GM21360 (cell line): Measurements from ENCODE around the gene APBA1.
"Not testable (repeated sequence)": the region's sequence is repeated elsewhere in the genome, so short reads cannot be mapped to it uniquely, and the experiment has no call there.

ENCODE experiments used
- ATAC-seq: cut with Tn5 transposase; IDR thresholded peaks from one replicate; pipeline ENCODE4 v1.9.1; 2021; ENCODE audit warnings: mild to moderate bottlenecking, moderate library complexity; ENCODE audit not compliant: unreplicated experiment

The APBA1 gene

GRCh38 chr9:69609156-69609555 lies 63.0 kb downstream of the APBA1 start:
- no peak for ATAC-seq

- no peak for ATAC-seq
These were observed 66.1 kb downstream of the APBA1 start for GRCh38 chr9:69606089-69606488.

GRCh38 chr9:69605406-69605805 lies 66.8 kb downstream of the APBA1 start:
- ATAC-seq = no peak

- no peak for ATAC-seq
These were observed 67.5 kb downstream of the APBA1 start for GRCh38 chr9:69604568-69605219.

GRCh38 chr9:69603656-69604055 lies 68.5 kb downstream of the APBA1 start:
- no peak for ATAC-seq

- no peak for ATAC-seq
These were observed 69.4 kb downstream of the APBA1 start for GRCh38 chr9:69602773-69603172.

GRCh38 chr9:69601698-69602097 lies 70.5 kb downstream of the APBA1 start:
- no peak for ATAC-seq

- no peak for ATAC-seq
These were observed 71.7 kb downstream of the APBA1 start for GRCh38 chr9:69600314-69601047.

GRCh38 chr9:69599232-69599971 lies 72.8 kb downstream of the APBA1 start:
- no peak for ATAC-seq

- not testable (repeated sequence) for ATAC-seq
These were observed 75.3 kb downstream of the APBA1 start for GRCh38 chr9:69596906-69597305.

GRCh38 chr9:69594180-69594579 lies 78.0 kb downstream of the APBA1 start:
- ATAC-seq = no peak

- no peak for ATAC-seq
These were observed 78.4 kb downstream of the APBA1 start for GRCh38 chr9:69593756-69594155.

- no peak for ATAC-seq
These were observed 78.9 kb downstream of the APBA1 start for GRCh38 chr9:69593301-69593700.

- no peak for ATAC-seq
These were observed 81.9 kb downstream of the APBA1 start for GRCh38 chr9:69590266-69590665.

- no peak for ATAC-seq
These were observed 83.0 kb downstream of the APBA1 start for GRCh38 chr9:69589156-69589555.

- ATAC-seq = no peak
These were observed 86.6 kb downstream of the APBA1 start for GRCh38 chr9:69585571-69585970.

- ATAC-seq = no peak
These were observed 87.4 kb downstream of the APBA1 start for GRCh38 chr9:69584759-69585158.

GRCh38 chr9:69583645-69584234 lies 88.4 kb downstream of the APBA1 start:
- ATAC-seq = no peak

GRCh38 chr9:69582544-69583297 lies 89.5 kb downstream of the APBA1 start:
- ATAC-seq = no peak

- ATAC-seq = no peak
These were observed 90.2 kb downstream of the APBA1 start for GRCh38 chr9:69582018-69582417.
